ENCODE data around the gene UNCX.

GRCh38 chr7:1250901-1251300 is 18.2 kb downstream of the UNCX start:
- no peak for TF ChIP-seq CTCF (conservative IDR thresholded peaks at IDR 0.05; ENCODE audit: low read depth, low read length)
- TF ChIP-seq EZH2 (IDR thresholded peaks at IDR 0.05; ENCODE audit: borderline replicate concordance, low read depth, low read length, poor library complexity, severe bottlenecking), result no peak
